MM.1S (cell line): ENCODE results near the gene SLC2A13.

Experiments used
- EZH2phosphoT487 ChIP-seq: fragments of 300-600 bp; sonication (generic); IDR thresholded peaks from 2 replicates; pipeline ENCODE4 v1.6.1; 2018; ENCODE audit warnings: antibody characterized with exemption, low read length
- TF ChIP-seq, protein P1 (sequence below): fragments of 300-600 bp; sonication (generic); IDR thresholded peaks from 2 replicates; pipeline ENCODE4 v1.5.1; 2016; ENCODE audit warnings: antibody characterized with exemption, low read length, mixed read lengths

DNA sequence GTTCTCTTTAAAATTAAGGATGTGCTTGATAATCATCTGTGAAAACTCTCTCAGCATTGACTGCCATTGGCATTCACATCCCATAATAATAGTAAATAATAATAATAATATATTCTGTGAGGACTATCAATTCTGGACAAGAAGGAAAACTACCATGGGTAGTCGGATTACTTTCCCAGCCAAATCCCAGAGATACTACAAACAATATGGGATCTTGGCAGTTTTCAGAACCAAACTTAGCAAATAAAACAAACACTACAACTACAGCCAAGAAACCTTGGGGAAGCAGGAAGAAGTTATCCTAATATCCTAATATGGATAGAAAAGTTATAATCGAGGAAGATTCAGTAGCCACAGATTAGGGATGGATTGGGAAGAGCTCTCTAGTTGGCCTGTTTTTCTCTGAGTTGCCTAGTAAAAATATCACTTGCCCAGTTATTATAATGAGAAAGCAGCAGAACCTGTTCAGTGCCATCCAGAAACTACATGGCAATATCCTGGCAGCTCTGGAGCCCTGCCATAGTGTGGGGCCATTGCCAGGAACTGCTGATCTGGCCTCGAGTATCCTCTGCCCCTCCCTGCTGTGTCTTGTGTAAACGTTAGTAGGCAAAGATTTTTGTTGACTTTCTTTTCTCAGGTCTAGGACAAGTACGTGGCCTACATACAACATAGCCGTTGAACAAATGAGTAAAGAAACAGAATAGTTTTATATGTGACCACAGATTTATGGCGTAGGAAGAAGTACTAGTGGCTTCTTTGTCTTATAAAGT, 193.5 kb downstream of the SLC2A13 start:
- TF ChIP-seq, protein P1, sequence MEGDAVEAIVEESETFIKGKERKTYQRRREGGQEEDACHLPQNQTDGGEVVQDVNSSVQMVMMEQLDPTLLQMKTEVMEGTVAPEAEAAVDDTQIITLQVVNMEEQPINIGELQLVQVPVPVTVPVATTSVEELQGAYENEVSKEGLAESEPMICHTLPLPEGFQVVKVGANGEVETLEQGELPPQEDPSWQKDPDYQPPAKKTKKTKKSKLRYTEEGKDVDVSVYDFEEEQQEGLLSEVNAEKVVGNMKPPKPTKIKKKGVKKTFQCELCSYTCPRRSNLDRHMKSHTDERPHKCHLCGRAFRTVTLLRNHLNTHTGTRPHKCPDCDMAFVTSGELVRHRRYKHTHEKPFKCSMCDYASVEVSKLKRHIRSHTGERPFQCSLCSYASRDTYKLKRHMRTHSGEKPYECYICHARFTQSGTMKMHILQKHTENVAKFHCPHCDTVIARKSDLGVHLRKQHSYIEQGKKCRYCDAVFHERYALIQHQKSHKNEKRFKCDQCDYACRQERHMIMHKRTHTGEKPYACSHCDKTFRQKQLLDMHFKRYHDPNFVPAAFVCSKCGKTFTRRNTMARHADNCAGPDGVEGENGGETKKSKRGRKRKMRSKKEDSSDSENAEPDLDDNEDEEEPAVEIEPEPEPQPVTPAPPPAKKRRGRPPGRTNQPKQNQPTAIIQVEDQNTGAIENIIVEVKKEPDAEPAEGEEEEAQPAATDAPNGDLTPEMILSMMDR, result no peak
- TF ChIP-seq EZH2phosphoT487, result no peak
